Erythroblast (primary cell): Measurements from ENCODE around the gene ZNF814.
"Not testable (repeated sequence)": the region's sequence is repeated elsewhere in the genome, so short reads cannot be mapped to it uniquely, and the experiment has no call there.

Experiments used
- DNase-seq, 2 experiments: peaks; one replicate each; lab custom pipeline; 2025; lab: John Stamatoyannopoulos, UW
- GATA1 ChIP-seq: IDR thresholded peaks from 2 replicates; pipeline ENCODE4 v1.6.1; 2011; ENCODE audit warnings: low read depth, mild to moderate bottlenecking, control low read depth, low read length, moderate library complexity
- POLR2A ChIP-seq: IDR thresholded peaks from 2 replicates; pipeline ENCODE4 v1.6.1; 2011; ENCODE audit warnings: mild to moderate bottlenecking, low read length

ZNF814 gene

GRCh38 chr19:57841122-57841763, 47.6 kb downstream of the ZNF814 start:
- DNase-seq: no peak
- no peak for TF ChIP-seq GATA1
- TF ChIP-seq POLR2A: no peak

GRCh38 chr19:57838622-57839191, 50.1 kb downstream of the ZNF814 start:
- not testable (repeated sequence) for DNase-seq

GRCh38 chr19:57836991-57837390, 51.8 kb downstream of the ZNF814 start:
- not testable (repeated sequence) for DNase-seq

- peak; percentile 67 to 72 for DNase-seq
- TF ChIP-seq GATA1 (no peak), POLR2A (no peak)
Measured at GRCh38 chr19:57830071-57830602, 58.7 kb downstream of the ZNF814 start, which contains the start of gene ZNF587B. Gene ZNF587B (plus strand): TSS chr19:57830299. CDS start chr19:57830529, 230 bp downstream.

GRCh38 chr19:57829316-57829715, 59.5 kb downstream of the ZNF814 start:
- DNase-seq: no peak
- no peak for TF ChIP-seq POLR2A
- TF ChIP-seq GATA1: no peak

GRCh38 chr19:57825511-57825910, 63.3 kb downstream of the ZNF814 start:
- DNase-seq: no peak
- TF ChIP-seq GATA1 (no peak), POLR2A (no peak)

GRCh38 chr19:57823608-57824007, 65.2 kb downstream of the ZNF814 start:
- not testable (repeated sequence) for DNase-seq

- not testable (repeated sequence) for DNase-seq
Measured at GRCh38 chr19:57823155-57823554, 65.7 kb downstream of the ZNF814 start.

- DNase-seq: not testable (repeated sequence)
Measured at GRCh38 chr19:57821501-57821900, 67.3 kb downstream of the ZNF814 start.

GRCh38 chr19:57821095-57821494, 67.7 kb downstream of the ZNF814 start:
- DNase-seq: not testable (repeated sequence)

- TF ChIP-seq GATA1 (no peak), POLR2A (no peak)
Measured at GRCh38 chr19:57820599-57820998, 68.2 kb downstream of the ZNF814 start.

GRCh38 chr19:57819475-57820148, 69.2 kb downstream of the ZNF814 start:
- TF ChIP-seq GATA1 (no peak), POLR2A (peak; percentile 76)
- peak; percentile 90 to 92 for DNase-seq

More at GRCh38 chr19:57820599-57820998, 68.2 kb downstream of the ZNF814 start:
- no peak for DNase-seq

GRCh38 chr19:57818378-57818777, 70.5 kb downstream of the ZNF814 start:
- TF ChIP-seq POLR2A: no peak

GRCh38 chr19:57817976-57818375, 70.9 kb downstream of the ZNF814 start:
- DNase-seq: no peak
- TF ChIP-seq GATA1: no peak
- TF ChIP-seq POLR2A: no peak

More at GRCh38 chr19:57818378-57818777, 70.5 kb downstream of the ZNF814 start:
- DNase-seq: no peak

- peak; percentile 24 to 33 for DNase-seq
- TF ChIP-seq POLR2A (no peak), GATA1 (no peak)
Measured at GRCh38 chr19:57816652-57817051, 72.2 kb downstream of the ZNF814 start.
